ENCODE data around the gene EIF5AL1. TPM values are rescaled to one million over a fixed set of nuclear protein-coding genes. Genes with fewer than 3 reads are reported as not detected.
A peak's percentile ranks its signal among the peaks of the same experiment; 100 is the strongest.

The EIF5AL1 gene
- total and polyA plus RNA-seq, 2 of the 13 experiments (the other 11 are each of a cell fraction or from before 2014, with no cell fraction given), result 0.22 to 0.50 TPM

DNA sequence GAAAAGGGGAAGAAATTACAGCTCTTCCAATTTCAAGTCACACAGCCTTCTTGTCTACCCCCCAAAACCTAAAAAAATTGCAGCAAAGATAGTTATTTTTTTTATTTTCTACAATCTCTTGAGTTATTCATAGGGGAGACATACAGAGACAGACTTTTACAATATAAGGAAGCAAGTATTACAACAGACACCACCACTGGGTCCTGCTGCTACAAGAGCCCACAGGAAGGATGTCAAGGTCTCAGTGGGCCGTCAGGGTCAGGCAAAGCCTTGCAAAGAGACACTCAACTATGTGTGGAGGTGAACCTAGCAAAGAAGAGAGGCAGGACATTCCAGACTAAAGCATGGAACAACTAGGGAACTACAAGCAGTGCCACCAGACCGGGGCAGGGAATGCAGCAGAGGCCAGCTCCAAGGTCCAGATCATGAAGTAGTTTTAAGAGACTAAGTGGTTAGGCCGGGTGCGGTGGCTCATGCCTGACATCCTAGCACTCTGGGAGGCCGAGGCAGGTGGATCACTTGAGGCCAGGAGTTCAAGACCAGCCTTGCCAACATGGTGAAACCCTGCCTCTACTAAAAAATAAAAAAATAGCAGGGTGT lies 38.7 kb upstream of the EIF5AL1 start:
- FAIRE-seq (no peak), DNase-seq (ENCODE audit: low spot score) (no peak), ATAC-seq (no peak; the same call in 1 of the 3 replicates)
- CTCF ChIA-PET (ENCODE audit: low intra/inter-chr PET ratio, low total read pairs), result no interaction called here
- POLR2A ChIA-PET, result no interaction called here
- Histone ChIP-seq H3K4me1 (ENCODE audit: insufficient read depth, low read length) (peaks cover 14% of the 10 kb centered on the region), H3K27ac (ENCODE audit: extremely low read length, insufficient read depth, low read length) (no peak overlapping the region), H4K20me1 (ENCODE audit: insufficient read depth, low read length) (no peaks in the 10 kb centered on the region), H3K79me2 (ENCODE audit: insufficient read depth, low read length) (no peaks in the 10 kb centered on the region), H3K27me3 (ENCODE audit: control insufficient read depth in 1 of 2, insufficient read depth in 2 of 2, low read length in 2 of 2) (peaks cover 0 to 8% of the 10 kb centered on the region in 2 experiments; a peak in 1 of 5 replicates), H2AFZ (ENCODE audit: low read length) (no peak overlapping the region), H3K9ac (ENCODE audit: insufficient read depth, low read depth, low read length) (no peak overlapping the region), H3K4me3 (replicated peaks in 1 of 3; ENCODE audit: insufficient read depth in 1 of 3, low read depth in 2 of 3, low read length in 3 of 3) (no peak overlapping the region), H3K4me2 (ENCODE audit: low read depth, low read length) (peak overlapping the region; percentile 33; the same call in 1 of the 2 replicates), H3K9me3 (ENCODE audit: low read length) (no peaks in the 10 kb centered on the region), H3K36me3 (replicated peaks in 1 of 2; ENCODE audit: control insufficient read depth in 1 of 2, insufficient read depth in 2 of 2, low read length in 2 of 2) (no peaks in the 10 kb centered on the region)
- in situ Hi-C loops (cut with HindIII; ENCODE audit: extremely low pct_ligation_motif_present, low pct_unique_long_range_greater_than_20kb) (no loop called here), intact Hi-C loops (cut with micrococcal nuclease; ENCODE audit: unreplicated experiment) (no loop called here)
- TF ChIP-seq, protein P1, sequence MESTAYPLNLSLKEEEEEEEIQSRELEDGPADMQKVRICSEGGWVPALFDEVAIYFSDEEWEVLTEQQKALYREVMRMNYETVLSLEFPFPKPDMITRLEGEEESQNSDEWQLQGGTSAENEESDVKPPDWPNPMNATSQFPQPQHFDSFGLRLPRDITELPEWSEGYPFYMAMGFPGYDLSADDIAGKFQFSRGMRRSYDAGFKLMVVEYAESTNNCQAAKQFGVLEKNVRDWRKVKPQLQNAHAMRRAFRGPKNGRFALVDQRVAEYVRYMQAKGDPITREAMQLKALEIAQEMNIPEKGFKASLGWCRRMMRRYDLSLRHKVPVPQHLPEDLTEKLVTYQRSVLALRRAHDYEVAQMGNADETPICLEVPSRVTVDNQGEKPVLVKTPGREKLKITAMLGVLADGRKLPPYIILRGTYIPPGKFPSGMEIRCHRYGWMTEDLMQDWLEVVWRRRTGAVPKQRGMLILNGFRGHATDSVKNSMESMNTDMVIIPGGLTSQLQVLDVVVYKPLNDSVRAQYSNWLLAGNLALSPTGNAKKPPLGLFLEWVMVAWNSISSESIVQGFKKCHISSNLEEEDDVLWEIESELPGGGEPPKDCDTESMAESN (CRISPR knock-in tag; conservative IDR thresholded peaks at IDR 0.05), result no peak
- TF ChIP-seq ZFX (CRISPR knock-in tag; IDR thresholded peaks at IDR 0.05; ENCODE audit: low read depth), result no peak
- no TSS peak for BruUV-seq (replicated peaks)
- WGBS (ENCODE audit: low lambda C conversion rate), result 40% methylated on average over 5 of the region's 5 CpGs

DNA sequence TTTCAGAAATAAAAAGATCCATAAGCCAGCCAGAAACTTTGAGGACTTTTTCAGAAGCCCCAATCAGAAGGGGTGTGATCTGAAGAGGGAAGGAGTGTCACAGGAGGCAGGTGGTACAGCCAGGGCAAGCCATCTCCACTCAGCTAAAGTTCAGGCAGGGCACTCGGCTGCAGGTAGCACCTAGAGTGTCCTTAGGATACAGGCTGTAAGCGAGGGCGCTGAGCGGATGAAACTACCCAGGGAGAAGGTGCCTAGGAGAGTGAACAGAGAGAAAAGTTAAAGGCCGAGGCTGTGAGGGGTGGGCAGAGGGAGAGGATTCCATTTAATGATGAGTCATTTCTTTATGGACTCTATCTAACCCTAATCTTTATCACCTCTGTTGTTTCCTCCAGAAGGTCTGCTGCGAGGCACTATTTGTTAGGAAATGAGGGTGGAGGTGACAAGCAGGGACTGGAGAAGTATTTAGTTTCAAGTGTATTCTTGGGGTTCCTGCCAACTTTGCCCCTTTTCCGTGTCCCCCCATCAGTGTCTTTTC lies 37.1 kb upstream of the EIF5AL1 start:
- Histone ChIP-seq H3K9me3 (ENCODE audit: low read length) (no peaks in the 10 kb centered on the region), H2AFZ (ENCODE audit: low read length) (no peak overlapping the region), H3K9ac (ENCODE audit: insufficient read depth, low read depth, low read length) (no peak overlapping the region), H3K36me3 (replicated peaks in 1 of 2; ENCODE audit: control insufficient read depth in 1 of 2, insufficient read depth in 2 of 2, low read length in 2 of 2) (no peaks in the 10 kb centered on the region), H3K27ac (ENCODE audit: extremely low read length, insufficient read depth, low read length) (no peak overlapping the region), H4K20me1 (ENCODE audit: insufficient read depth, low read length) (no peaks in the 10 kb centered on the region), H3K79me2 (ENCODE audit: insufficient read depth, low read length) (no peaks in the 10 kb centered on the region), H3K4me3 (replicated peaks in 1 of 3; ENCODE audit: insufficient read depth in 1 of 3, low read depth in 2 of 3, low read length in 3 of 3) (no peak overlapping the region), H3K4me2 (ENCODE audit: low read depth, low read length) (no peak overlapping the region), H3K27me3 (ENCODE audit: control insufficient read depth in 1 of 2, insufficient read depth in 2 of 2, low read length in 2 of 2) (0 out of 5 replicates have a peak, but pooled peaks cover 0 to under 1% of the 10 kb centered on the region in 2 experiments), H3K4me1 (ENCODE audit: insufficient read depth, low read length) (peaks cover 14% of the 10 kb centered on the region)
- FAIRE-seq (no peak), ATAC-seq (no peak), DNase-seq (ENCODE audit: low spot score) (no peak)
- CTCF ChIA-PET (ENCODE audit: low intra/inter-chr PET ratio, low total read pairs), result no interaction called here
- intact Hi-C loops (cut with micrococcal nuclease; ENCODE audit: unreplicated experiment) (no loop called here), in situ Hi-C loops (cut with HindIII; ENCODE audit: extremely low pct_ligation_motif_present, low pct_unique_long_range_greater_than_20kb) (no loop called here)
- BruUV-seq (replicated peaks), result no TSS peak
- WGBS (ENCODE audit: low lambda C conversion rate), result 47% methylated on average over 7 of the region's 7 CpGs
- POLR2A ChIA-PET, result no interaction called here
- TF ChIP-seq ZNF550 (CRISPR knock-in tag; IDR thresholded peaks at IDR 0.05; ENCODE audit: borderline replicate concordance) (no peak), GATAD2A (CRISPR knock-in tag; IDR thresholded peaks at IDR 0.05) (no peak), SIN3B (IDR thresholded peaks at IDR 0.05; ENCODE audit: low read length) (no peak), ZNF12 (CRISPR knock-in tag; IDR thresholded peaks at IDR 0.05) (no peak), ZNF615 (CRISPR knock-in tag; IDR thresholded peaks at IDR 0.05; ENCODE audit: borderline replicate concordance) (no peak), TBP (CRISPR knock-in tag; IDR thresholded peaks at IDR 0.05) (no peak), NFE2L2 (IDR thresholded peaks at IDR 0.05; ENCODE audit: low read length) (peak; percentile 48; the same call in 1 of the 2 replicates)
- TF ChIP-seq, protein P2, sequence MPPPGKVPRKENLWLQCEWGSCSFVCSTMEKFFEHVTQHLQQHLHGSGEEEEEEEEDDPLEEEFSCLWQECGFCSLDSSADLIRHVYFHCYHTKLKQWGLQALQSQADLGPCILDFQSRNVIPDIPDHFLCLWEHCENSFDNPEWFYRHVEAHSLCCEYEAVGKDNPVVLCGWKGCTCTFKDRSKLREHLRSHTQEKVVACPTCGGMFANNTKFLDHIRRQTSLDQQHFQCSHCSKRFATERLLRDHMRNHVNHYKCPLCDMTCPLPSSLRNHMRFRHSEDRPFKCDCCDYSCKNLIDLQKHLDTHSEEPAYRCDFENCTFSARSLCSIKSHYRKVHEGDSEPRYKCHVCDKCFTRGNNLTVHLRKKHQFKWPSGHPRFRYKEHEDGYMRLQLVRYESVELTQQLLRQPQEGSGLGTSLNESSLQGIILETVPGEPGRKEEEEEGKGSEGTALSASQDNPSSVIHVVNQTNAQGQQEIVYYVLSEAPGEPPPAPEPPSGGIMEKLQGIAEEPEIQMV (CRISPR knock-in tag; IDR thresholded peaks at IDR 0.05; ENCODE audit: low read depth), result no peak
